Measurements from ENCODE around the gene LENG1.

Gene LENG1

DNA sequence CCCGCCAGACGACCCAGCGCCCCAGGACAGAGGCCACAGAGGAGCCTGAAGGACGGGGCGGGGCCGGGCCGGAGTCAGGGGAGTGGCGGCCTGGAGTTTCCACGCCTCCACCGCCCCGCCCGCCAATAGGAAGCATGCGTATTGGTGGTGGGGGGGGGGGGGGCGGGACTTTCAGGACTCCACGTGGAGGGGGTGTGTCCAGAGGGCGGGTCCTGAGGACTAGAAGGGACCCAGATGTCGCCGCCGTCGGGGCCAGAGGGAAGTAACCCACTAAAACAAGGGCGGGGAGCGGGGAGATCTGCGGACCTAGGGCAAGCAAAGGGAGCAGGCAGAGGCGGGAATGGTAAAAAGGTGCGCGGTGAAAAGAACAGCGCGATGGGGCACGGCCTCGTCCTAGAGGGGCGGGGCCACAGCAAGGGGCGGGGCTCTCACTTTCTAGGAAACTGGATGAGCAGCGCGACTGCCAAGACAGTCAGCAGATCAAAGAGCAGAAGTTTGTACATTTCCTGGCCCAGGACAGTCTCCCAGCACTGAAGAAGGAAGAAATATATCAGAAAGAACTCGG lies 2.8 kb upstream of the LENG1 start:
- DNase-seq, result no peak

DNA sequence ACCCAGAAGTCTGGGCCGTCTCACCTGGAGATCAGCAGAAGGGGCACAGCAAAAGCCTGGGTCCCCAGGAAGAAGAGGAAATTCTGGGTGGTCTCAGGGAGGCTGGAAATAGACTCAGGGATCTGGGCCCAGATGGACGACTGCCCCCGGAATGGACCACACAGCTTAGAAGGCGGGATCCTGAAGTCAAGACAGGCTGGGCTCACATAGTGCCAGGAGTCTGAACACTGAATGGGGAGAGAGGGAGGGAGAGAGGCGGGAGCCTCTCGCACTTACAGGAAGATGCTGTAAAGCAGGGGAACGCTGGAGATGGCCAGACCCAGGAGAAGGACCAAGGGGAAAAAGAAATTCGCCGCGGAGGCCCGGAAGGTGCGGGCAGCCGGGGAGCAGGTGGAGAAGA lies 1.3 kb upstream of the LENG1 start:
- no peak for DNase-seq

DNA sequence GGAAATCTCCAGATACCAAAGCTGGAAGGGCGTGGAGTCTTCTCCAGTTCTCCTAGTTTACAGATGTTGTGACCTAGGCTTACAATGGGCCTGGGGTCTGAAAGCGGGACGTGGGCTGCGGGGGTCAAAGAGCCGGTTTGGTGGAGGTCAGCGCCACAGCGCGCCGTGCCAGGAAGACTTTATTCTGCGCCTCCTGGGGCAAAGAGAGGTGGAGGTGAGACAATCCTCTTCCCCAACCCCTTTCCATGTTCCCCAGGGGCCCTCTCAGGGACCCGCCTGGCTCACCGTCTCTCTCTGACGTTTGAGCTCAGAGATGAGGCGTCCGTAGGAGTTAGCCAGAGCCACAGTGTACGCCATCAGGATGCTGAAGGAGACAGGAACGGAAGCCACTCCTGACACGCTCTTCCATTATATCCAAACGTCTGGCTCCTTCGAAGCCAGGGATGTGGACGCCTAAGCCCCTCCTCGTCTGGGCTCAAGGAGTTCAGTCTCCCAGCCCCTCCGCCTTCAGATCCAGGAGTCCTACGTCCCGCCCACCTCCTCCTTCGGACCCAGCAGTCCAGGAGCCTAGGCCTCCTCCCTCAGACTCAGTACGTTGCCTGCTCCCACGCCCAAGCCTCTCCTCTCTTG lies 776 bp upstream of the LENG1 start:
- no peak for DNase-seq

DNA sequence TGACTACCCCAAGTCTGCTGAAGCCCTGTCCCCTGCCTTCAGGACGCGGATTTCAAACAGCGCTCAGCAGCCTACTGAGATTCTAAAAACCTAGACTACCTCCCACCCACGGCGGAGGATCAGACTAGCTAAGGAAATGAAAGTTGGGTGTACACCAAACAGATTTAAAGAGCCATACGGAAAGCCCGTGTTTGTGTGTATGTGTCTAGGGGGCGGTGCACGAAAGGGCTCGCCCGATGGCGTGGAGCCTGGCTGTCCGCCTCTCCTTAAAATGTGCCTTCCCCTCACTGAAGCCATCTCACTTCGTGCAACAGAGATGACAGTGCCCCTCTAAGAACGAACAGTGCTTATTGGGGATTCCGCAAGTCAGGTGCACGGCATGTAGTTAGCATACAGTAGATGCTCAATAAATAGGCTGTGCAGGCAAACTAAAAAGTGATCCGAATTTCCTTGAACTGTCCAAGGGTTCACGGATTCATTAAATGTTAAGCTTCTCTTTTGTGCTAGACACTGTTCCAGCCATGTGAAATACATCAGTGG lies 639 bp downstream of the LENG1 start:
- DNase-seq, result no peak

DNA sequence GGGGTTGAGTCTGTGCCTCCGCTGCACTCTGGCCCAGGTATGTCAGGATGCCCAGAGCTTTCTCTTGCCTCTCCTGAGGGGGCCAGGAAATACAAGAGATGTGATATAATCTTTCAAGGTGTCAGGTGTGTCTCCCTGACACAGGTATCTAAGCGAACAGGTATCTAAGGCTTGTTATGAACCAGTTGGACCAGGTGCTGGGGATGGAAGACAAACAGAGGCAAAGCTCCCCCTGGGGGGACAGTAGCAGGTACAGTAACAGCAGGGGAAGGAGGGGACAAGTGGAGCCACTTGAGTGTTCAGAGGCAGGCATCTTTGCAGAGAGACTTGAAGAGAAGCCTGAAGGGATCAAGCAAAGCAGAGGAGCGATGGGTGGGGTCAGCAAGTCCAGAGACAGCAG lies 2.6 kb downstream of the LENG1 start:
- no peak for DNase-seq

DNA sequence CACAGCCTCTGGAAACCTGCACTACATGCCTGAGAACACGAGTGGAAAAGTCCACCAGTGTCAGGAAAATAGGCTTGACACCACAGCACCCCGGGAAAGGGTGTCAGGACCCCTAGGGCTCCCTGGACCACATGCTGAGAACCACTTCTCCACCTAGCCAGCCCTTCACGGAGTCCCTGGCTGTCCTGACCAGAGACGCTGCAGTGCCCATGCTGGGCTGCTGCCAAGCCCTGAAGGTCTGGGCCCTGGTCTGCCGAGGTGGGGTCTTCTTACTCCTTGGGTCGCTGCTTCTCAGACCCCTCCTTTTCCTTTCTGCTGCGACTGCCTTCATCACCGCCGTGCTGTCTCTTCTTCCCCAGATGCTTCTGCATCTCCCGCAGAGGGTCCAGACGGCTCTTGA lies 3.0 kb downstream of the LENG1 start:
- no peak for DNase-seq

DNA sequence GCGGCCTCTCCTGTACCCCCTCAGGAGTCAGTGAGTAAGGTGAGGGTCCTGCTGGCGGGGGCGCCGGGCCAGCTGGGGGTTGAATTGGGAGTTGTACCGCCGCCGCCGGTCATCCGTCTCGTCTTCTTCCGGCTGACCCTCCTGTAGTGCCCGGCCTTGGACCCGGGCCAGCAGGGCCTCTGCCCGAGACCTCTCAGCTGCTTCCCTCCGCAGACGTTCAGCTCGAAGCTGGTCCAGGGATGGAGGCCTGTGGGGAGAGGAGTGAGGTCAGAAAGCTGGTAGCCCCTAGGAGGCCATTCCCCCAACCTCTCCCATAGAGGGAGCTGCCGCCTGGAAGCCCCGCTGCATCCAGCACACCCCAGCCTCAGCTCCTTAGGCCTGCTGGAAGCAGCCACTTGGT lies 3.8 kb downstream of the LENG1 start:
- no peak for DNase-seq

DNA sequence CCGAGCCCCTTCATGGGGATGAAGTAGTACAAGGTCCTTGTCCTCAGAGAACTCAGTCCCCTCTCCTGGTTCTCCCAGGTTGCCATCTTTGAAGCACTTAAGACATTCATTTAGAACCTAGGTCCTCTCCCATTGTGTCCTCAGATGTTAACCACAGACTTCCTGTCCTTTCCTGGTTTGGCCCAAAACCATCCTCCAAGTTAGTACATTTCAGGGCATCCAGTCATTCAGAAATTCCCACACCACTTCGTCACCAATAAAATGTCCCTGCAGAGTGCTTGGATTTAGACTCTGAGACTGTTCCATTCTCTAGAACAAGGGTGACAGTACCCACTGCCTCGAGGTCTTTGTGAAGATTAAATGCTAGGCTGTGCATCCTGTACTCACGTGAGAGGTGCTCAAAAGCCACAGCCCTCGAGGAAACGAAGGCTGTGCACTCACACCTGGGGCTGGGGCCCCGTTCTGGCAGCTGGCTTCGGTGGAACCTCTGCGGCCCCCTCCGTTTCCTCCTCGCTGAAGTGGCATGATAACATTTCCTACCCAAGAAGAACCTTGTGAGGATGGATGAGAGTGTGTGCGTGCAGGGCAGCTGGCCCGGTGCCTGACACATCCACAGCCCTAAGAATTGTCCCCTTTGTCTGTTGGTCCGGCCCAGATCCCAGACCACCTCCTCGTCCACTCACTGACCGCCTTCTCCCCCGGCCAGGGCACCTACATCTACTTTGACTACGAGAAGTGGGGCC lies 4.7 kb downstream of the LENG1 start:
- no peak for DNase-seq

DNA sequence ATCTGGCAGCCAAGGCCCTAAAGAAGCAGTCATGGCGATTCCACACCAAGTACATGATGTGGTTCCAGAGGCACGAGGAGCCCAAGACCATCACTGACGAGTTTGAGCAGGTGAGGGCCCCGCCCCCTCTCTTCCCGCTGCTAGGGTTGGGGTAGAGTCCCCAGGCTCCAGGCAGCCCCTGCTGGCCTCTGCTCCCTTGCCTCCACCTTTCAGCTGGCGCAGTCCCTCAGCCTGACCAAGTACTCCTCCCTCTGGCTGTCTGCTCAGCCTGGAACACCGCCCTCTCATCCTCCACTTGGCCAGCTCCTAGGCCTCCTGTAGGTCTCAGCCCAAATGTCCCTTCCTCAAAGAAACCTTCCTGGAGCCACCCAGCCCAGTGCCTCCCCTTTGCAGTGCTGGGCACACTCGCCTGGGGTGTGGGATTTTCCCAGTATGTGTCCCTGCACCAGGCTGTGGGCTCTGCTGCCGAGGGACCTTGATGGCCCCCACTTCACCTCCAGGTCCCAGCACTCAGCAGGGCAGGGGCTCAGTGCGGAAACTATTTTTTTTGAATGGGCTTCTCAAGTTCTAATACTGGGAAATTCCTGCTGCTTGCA lies 5.7 kb downstream of the LENG1 start:
- DNase-seq, result no peak

DNA sequence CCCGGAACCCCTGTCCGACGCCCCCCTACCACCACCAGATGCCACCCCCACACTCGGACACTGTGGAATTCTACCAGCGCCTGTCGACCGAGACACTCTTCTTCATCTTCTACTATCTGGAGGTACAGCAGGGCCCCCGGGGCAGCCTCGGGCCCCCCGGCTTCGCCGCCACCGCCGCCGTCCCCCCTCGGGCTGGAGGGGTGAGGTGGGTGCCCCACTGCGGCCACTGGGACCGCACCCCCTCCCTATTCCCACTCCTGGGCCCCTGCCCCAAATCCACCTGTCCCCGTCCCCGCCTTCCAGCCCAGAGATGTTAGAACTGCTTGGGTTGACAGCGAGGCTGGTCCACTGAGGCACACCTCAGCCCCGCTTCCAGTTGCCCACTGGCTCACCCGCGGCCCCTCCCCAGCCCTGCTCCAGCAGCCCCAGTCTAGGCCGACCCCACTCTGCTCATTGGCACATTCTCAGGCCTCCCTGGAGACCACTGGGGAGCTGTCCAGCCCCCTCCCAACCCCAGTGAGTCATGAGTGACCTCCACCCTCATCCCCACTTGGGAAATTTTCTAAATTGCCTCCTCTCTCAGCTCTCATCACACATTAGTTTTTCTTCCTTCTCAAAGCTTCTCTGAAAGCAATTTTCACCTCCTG lies 6.5 kb downstream of the LENG1 start:
- no peak for DNase-seq

DNA sequence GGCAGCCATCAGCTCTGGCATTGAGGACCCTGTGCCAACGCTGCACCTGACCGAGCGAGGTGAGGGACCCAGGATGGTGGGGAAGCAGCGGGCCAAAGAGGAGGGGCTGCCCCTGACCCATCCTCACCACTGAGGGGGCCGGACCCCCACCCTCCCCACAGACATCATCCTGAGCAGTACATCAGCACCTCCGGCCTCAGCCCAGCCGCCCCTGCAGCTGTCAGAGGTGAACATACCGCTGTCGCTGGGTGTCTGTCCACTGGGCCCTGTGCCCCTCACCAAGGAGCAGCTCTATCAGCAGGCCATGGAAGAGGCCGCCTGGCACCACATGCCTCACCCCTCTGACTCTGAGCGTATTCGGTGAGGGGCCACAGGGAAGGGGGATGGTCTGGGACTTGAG lies 7.3 kb downstream of the LENG1 start:
- no peak for DNase-seq

DNA sequence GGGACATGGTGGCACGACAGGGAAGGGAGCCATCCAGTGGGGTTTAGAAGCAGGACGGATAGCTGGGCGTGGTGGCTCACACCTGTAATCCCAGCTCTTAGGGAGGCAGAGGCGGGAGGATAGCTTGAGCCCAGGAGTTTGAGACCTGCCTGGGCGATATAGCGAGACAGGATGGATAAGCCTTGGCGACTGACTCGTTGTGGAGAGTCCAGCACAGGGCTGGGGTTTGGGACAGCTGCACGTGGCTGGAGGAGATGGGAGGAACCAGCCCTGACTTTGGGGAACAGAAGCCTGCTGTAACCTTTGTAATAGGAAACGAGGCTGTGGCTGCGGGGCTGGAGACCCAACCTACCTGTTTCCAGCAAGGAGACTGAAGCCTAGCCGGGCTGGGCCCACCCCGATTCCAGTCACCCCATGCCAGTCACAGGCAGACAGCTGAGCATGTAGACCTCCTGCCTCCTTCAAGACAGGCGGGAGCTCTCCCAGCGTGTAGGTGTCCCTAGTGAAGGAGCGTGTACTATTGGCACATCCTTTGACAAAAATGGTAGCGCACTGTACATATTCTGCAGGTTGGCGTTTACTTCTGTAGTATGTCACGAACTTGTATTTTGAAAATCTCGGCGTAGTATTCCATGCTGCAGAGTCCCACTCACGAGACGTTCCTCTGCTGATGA lies 8.0 kb downstream of the LENG1 start:
- no peak for DNase-seq

DNA sequence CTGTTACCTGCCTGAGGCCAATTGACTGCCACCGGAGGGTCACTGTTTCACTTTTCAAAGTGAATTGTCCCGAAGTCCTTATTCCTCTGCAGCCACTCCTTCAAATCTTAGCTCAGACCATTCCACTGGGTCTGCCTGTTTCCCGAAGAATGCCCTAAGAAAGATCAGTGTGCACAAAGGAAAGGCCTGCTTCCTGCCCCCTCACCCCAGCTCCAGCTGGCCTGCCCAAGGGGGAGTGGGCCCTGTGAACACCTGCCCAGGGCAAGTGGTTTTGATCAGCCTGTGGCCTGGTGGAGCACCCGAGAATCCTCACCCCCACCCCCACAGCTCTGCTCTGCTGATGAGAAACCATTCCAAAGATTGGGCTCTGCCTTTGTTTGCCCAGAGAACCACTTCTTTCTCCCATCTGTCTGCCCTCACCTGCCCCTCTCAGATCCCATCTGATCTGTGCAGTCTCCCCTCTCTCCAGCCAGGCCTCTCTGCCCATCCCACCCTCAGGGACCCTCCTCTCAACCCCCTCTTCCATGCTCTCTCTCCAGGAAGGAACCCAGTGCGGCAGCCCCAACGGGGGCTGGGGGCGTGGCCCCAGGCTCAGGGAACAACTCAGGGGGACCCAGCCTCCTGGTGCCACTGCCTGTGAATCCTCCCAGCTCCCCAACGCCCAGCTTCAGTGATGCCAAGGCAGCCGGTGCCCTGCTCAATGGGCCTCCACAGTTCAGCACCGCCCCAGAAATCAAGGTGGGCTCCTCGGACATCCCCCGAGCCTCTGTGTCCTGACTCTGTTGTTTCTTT lies 10.3 kb downstream of the LENG1 start:
- DNase-seq, result no peak

DNA sequence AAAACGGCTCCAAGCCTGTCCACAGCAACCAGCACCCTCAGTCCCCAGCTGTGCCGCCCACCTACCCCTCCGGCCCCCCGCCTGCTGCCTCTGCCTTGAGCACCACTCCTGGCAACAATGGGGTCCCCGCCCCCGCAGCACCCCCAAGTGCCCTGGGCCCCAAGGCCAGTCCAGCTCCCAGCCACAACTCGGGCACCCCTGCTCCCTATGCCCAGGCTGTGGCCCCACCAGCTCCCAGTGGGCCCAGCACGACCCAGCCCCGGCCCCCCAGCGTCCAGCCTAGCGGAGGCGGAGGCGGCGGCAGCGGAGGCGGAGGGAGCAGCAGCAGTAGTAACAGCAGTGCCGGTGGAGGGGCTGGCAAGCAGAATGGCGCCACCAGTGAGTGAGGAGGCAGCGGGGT lies 11.4 kb downstream of the LENG1 start:
- no peak for DNase-seq

DNA sequence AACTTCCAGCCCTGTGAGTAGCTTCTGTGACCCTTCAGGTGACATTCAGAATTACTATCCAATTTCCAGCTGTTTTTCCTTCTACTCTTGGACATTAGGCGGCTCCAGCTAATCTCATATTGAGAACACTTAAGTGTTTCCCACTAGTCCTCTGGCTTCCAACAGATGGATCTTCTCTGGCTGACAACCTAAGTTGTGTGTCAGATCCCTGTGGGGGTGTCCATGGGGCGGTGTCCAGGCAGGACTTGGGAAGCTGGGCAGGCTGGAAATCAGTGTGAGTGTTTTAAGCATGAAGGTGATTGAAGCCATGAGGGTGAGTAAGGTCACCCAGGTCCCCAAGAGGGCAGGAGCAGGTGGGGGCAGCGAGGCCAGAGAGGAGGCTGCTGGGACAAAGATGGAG lies 11.8 kb downstream of the LENG1 start:
- no peak for DNase-seq

DNA sequence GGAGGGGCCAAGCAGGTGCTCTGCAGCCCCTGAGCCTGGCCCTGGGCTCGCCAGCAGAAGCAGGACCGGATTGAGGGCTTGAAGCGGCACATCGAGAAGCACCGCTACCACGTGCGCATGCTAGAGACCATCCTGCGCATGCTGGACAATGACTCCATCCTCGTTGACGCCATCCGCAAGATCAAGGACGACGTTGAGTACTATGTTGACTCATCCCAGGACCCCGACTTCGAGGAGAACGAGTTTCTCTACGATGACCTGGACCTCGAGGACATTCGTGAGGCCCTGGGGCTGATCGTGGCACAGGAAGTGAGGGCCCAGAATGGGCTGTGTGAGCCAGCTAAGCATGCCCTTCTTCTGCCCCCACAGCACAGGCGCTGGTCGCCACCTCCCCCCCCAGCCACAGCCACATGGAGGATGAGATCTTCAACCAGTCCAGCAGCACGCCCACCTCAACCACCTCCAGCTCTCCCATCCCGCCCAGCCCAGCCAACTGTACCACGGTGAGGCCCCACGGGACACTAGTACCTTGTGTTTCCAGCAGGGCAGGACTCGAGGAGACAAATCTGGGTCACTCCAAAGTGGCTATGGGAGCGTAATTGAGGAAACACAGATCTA lies 13.9 kb downstream of the LENG1 start:
- no peak for DNase-seq

DNA sequence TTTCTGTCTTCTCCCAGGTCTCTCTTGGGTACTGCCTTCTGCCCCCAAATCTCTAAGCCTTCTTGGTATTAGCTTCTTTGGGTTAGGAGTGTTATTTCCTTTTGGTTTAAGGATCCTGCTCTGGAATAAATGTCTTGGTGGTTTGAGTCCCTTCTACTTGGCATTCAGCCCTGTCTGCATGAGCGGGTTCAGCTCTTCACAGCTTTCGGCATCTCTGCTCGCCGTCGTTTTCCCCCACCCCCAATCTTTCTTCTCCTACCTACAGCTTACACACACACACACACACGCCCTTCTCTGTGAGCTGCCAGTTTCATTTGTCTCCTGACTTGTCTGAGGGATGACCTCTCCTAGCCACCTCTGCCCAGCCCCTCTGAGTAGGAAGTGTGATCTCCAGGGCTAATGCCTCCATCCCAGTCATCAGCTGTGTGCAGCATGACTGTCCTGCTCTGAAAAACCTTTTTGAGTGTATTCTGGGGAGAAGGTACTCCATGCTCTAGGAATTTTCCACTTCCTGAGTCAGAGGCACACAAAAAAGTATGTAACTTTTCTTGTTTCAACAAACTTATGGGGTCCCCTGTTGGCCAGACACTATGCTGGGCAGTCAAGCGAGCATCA lies 17.2 kb downstream of the LENG1 start:
- DNase-seq, result no peak

DNA sequence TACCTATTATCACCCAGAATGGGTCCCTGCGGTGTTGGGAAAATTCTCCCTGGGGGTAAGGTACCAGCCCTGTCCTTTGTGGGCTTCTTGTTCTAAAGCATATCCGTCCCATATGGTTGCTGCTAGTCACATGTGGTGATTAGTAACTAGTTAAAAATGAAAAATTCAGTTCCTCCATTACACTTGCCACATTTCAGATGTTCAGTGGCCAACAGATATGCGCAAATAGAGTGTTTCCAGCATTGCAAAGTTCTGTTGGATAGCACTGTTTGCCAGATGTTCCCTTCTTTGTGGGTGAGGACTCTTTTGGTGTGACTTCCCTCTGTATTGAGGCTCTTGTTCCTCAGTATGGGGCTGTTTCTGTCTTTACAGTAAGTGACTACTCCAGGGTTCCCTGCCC lies 18.2 kb downstream of the LENG1 start:
- no peak for DNase-seq

DNA sequence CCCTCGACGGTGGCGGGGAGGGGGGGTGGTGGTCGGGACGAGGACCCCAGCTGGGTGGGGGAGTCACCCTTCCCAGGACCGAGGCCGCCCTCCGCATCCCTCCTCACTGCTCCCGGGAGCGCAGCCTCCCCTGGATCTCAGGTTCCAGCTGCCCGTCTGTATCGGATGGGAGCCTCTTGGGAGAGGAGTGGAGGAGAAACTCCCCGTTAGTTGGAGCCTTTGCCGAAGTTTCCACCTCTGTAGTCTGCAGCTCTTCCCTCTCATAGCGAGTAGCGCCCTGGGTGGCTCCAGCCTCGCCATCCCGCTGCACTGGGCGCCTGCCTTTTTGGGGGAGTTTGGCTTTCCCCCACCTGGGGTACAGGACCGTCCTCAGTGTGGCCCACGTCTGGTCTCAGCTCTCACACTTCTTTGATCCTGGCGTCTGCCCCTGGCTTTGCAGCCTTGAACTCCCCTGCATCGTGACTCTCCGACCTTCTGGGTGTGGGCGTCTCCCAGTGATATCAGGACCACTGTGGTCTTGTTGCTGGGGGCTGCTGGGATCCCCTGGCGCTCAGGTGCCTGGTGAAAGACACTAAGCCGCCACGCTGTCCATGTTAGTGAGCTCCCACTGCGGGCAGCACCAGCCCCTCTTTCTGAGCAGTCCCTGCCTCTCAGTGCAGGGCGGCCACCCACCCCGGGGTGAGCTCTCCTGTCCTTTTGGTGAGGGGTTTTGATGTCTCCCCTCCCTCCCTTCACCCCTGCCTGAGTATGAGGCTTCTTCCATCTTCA lies 20.8 kb downstream of the LENG1 start:
- no peak for DNase-seq

Data from DMS 273 treated with DMSO at 0.1 percent for 48 hours (cell line).